Nephron (organoid): Measurements from ENCODE around the gene EPHA2.

Experiments used
- H3K27ac Mint-ChIP-seq, 3 experiments: 2 replicates each; pipeline ENCODE4 v1.8.0; 2020; ENCODE audit warnings: mixed read lengths in 3 of 3, mild to moderate bottlenecking in 2 of 3, moderate library complexity in 1 of 3
- H3K27me3 Mint-ChIP-seq: 2 replicates; pipeline ENCODE4 v1.8.0; 2021; ENCODE audit warnings: low read depth, mild to moderate bottlenecking, moderate library complexity, mixed read lengths
- H3K36me3 Mint-ChIP-seq: 2 replicates; pipeline ENCODE4 v1.8.0; 2020; ENCODE audit warnings: low read depth, mixed read lengths
- H3K4me1 Mint-ChIP-seq: 2 replicates; pipeline ENCODE4 v1.8.0; 2020; ENCODE audit warnings: mixed read lengths
- H3K4me3 Mint-ChIP-seq, 3 experiments: 2 replicates each; pipeline ENCODE4 v1.8.0; 2020; ENCODE audit warnings: mild to moderate bottlenecking in 3 of 3, mixed read lengths in 3 of 3, moderate library complexity in 2 of 3
- H3K9me3 Mint-ChIP-seq: 2 replicates; pipeline ENCODE4 v1.8.0; 2020; ENCODE audit warnings: mixed read lengths
- TF ChIP-seq, protein P1 (sequence below), 3 experiments: fragments of 200-600 bp; sonication (generic); IDR thresholded peaks; one replicate each; pipeline ENCODE4 v1.5.0; 2021; ENCODE audit warnings: antibody characterized with exemption in 3 of 3; ENCODE audit not compliant: unreplicated experiment in 3 of 3

EPHA2 gene

DNA sequence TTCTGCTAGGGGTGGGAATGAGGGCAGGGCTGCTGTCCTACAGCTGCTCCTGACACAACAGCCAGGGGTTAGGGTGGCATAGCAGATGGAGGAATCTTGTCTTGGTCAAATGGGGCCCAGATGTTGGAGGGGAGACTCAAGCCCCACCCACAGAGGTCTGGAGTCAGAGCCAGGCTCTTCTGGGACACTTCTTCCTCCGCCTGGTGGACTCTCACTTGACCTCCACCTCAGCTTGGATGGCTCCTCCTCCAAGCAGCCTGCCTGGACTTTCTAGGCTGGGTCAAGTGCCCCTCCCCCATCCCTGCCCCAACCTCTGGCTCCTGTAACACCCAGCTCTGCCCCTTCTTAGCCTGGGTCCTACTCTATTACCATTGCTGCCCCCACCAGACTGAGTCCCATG, 35.5 kb downstream of the EPHA2 start:
- Mint-ChIP-seq H3K9me3 (no peaks in the 10 kb centered on the region), H3K27me3 (peaks cover 4% of the 10 kb centered on the region), H3K4me1 (peaks cover 51% of the 10 kb centered on the region), H3K36me3 (peaks cover 10% of the 10 kb centered on the region), H3K4me3 (no peak overlapping the region), H3K27ac (no peak overlapping the region)
- TF ChIP-seq, protein P1, sequence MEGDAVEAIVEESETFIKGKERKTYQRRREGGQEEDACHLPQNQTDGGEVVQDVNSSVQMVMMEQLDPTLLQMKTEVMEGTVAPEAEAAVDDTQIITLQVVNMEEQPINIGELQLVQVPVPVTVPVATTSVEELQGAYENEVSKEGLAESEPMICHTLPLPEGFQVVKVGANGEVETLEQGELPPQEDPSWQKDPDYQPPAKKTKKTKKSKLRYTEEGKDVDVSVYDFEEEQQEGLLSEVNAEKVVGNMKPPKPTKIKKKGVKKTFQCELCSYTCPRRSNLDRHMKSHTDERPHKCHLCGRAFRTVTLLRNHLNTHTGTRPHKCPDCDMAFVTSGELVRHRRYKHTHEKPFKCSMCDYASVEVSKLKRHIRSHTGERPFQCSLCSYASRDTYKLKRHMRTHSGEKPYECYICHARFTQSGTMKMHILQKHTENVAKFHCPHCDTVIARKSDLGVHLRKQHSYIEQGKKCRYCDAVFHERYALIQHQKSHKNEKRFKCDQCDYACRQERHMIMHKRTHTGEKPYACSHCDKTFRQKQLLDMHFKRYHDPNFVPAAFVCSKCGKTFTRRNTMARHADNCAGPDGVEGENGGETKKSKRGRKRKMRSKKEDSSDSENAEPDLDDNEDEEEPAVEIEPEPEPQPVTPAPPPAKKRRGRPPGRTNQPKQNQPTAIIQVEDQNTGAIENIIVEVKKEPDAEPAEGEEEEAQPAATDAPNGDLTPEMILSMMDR (IDR thresholded peaks at IDR 0.05; ENCODE audit: unreplicated experiment in 3 of 3), result no peak

- Mint-ChIP-seq H3K4me3 (no peak overlapping the region), H3K9me3 (no peaks in the 10 kb centered on the region), H3K4me1 (peaks cover 51% of the 10 kb centered on the region), H3K36me3 (peaks cover 10% of the 10 kb centered on the region), H3K27me3 (peaks cover 4% of the 10 kb centered on the region), H3K27ac (no peak overlapping the region)
- TF ChIP-seq, protein P1 (IDR thresholded peaks at IDR 0.05; ENCODE audit: unreplicated experiment in 3 of 3), result no peak
Observed at GRCh38 chr1:16119926-16120325, 35.9 kb downstream of the EPHA2 start.

DNA sequence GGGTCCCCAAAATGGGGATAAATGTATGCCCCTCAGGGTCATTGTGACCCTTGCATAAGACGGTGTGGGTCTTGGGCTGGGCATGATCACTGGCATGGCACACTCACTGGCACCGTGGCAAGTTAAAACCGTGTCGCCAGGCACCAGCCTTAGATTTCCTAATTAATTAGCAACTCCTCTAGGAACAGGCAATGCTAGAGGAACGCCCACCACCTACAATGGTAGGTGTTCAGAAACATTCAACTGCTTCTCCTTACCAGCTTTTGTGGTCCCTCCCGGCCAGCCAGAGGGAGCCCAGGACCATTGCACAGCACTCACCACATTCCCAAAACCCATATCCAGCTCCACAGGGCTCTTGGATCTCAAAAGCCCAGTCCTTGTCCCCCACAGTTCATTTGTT, 36.4 kb downstream of the EPHA2 start:
- peaks cover 4% of the 10 kb centered on the region for H3K27me3 Mint-ChIP-seq
- H3K27ac Mint-ChIP-seq, result peak overlapping the region in 1 of 3 experiments; percentile 20
- peaks cover 7% of the 10 kb centered on the region for H3K36me3 Mint-ChIP-seq
- H3K4me1 Mint-ChIP-seq, result peaks cover 47% of the 10 kb centered on the region
- no peak overlapping the region for H3K4me3 Mint-ChIP-seq
- TF ChIP-seq, protein P1 (IDR thresholded peaks at IDR 0.05; ENCODE audit: unreplicated experiment in 3 of 3), result no peak
- no peaks in the 10 kb centered on the region for H3K9me3 Mint-ChIP-seq

DNA sequence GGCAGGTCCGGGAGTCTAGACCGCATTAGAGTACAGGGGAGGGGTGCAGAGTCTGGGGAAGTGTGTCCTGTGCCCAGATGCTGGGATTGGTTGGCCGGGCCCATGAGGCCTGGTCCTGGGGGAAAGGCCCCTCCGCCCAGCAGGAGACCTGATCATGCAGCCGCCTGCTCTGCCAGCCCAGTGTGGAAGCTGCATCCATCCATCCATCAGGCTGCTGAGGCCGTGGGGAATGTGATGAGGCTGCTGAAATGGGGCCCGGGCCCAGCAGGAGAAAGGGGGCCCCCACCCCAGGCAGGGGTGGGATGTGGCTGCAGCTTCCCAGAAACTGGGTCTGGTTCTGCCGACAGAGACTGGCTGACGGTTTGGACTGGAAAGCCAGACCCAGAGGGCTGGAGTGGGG, 37.2 kb downstream of the EPHA2 start:
- Mint-ChIP-seq H3K9me3 (no peaks in the 10 kb centered on the region), H3K4me3 (no peak overlapping the region), H3K27ac (no peak overlapping the region), H3K36me3 (peaks cover 1% of the 10 kb centered on the region), H3K4me1 (peaks cover 39% of the 10 kb centered on the region), H3K27me3 (peaks cover 4% of the 10 kb centered on the region)
- TF ChIP-seq, protein P1 (IDR thresholded peaks at IDR 0.05; ENCODE audit: unreplicated experiment in 3 of 3), result no peak

GRCh38 chr1:16117936-16118335, 37.9 kb downstream of the EPHA2 start:
- no peak overlapping the region for H3K4me3 Mint-ChIP-seq
- H3K27ac Mint-ChIP-seq, result peak overlapping the region in 2 of 3 experiments; percentile 66 to 72
- peaks cover 4% of the 10 kb centered on the region for H3K27me3 Mint-ChIP-seq
- H3K4me1 Mint-ChIP-seq, result peaks cover 34% of the 10 kb centered on the region
- no peaks in the 10 kb centered on the region for H3K36me3 Mint-ChIP-seq
- TF ChIP-seq, protein P1 (IDR thresholded peaks at IDR 0.05; ENCODE audit: unreplicated experiment in 3 of 3), result no peak
- H3K9me3 Mint-ChIP-seq, result no peaks in the 10 kb centered on the region

- Mint-ChIP-seq H3K27me3 (peaks cover 4% of the 10 kb centered on the region), H3K4me1 (peaks cover 30% of the 10 kb centered on the region), H3K27ac (peak overlapping the region in 2 of 3 experiments; percentile 66 to 72), H3K36me3 (no peaks in the 10 kb centered on the region), H3K4me3 (no peak overlapping the region), H3K9me3 (no peaks in the 10 kb centered on the region)
- TF ChIP-seq, protein P1 (IDR thresholded peaks at IDR 0.05; ENCODE audit: unreplicated experiment in 3 of 3), result no peak
Observed at GRCh38 chr1:16117369-16117768, 38.5 kb downstream of the EPHA2 start.
